ENCODE measurements around the gene MYRF. TPM values are rescaled to one million over a fixed set of nuclear protein-coding genes. Genes with fewer than 3 reads are reported as not detected.

Gene MYRF
- total and polyA plus RNA-seq, 9 of the 15 experiments (the other 6 are each of a cell fraction or from before 2014, with no cell fraction given), result 2.3 to 25.8 (median 7.1) TPM

- TF ChIP-seq ZBTB43 (CRISPR knock-in tag; IDR thresholded peaks at IDR 0.05) (no peak; the same call in 1 of the 2 replicates), HEY1 (CRISPR knock-in tag; IDR thresholded peaks at IDR 0.05; ENCODE audit: borderline replicate concordance) (no peak), HNRNPL (IDR thresholded peaks at IDR 0.05; ENCODE audit: low read depth, low read length) (no peak), GTF2A2 (tag; IDR thresholded peaks at IDR 0.05) (no peak), FOXP1 (CRISPR knock-in tag; IDR thresholded peaks at IDR 0.05) (no peak), NUFIP1 (IDR thresholded peaks at IDR 0.05; ENCODE audit: partially characterized antibody) (no peak), SRSF3 (IDR thresholded peaks at IDR 0.05; ENCODE audit: insufficient read depth, low read length) (0 out of 2 replicates have a peak, but pooled peaks have one; percentile 44), ZNF79 (CRISPR knock-in tag; IDR thresholded peaks at IDR 0.05; ENCODE audit: low read depth) (no peak), TAF1 (IDR thresholded peaks at IDR 0.05; ENCODE audit: control insufficient read depth, extremely low read depth, insufficient read depth, low read length, severe bottlenecking) (peak; percentile 1), ZBTB1 (CRISPR knock-in tag; IDR thresholded peaks at IDR 0.05; ENCODE audit: borderline replicate concordance, low read depth) (no peak; the same call in 1 of the 2 replicates), DMBX1 (CRISPR knock-in tag; IDR thresholded peaks at IDR 0.05; ENCODE audit: borderline replicate concordance) (no peak), TCF3 (CRISPR knock-in tag; IDR thresholded peaks at IDR 0.05) (no peak), SMARCE1 (IDR thresholded peaks at IDR 0.05) (no peak), ZNF561 (CRISPR knock-in tag; conservative IDR thresholded peaks at IDR 0.05) (no peak), CEBPZ (IDR thresholded peaks at IDR 0.05; ENCODE audit: borderline replicate concordance, low read depth, low read length) (no peak), ZNF274 (IDR thresholded peaks at IDR 0.05; ENCODE audit: borderline replicate concordance, low read depth, low read length) (no peak), MIER1 (IDR thresholded peaks at IDR 0.05; ENCODE audit: low read depth) (no peak), MLX (CRISPR knock-in tag; conservative IDR thresholded peaks at IDR 0.05) (no peak), CBX1 (IDR thresholded peaks at IDR 0.05; ENCODE audit: low read depth) (no peak), BMI1 (IDR thresholded peaks at IDR 0.05; ENCODE audit: low read length) (no peak), ZNF347 (CRISPR knock-in tag; IDR thresholded peaks at IDR 0.05; ENCODE audit: low read depth) (no peak), POLR2G (IDR thresholded peaks at IDR 0.05; ENCODE audit: low read depth, low read length) (no peak)
These were observed 40.8 kb downstream of the MYRF start (continued) for GRCh38 chr11:61793083-61793828.

Measured in K562 (cell line).